H9 (cell line): ENCODE results near the gene ILF2. TPM values are rescaled to one million over a fixed set of nuclear protein-coding genes. Genes with fewer than 3 reads are reported as not detected.
A peak's percentile ranks its signal among the peaks of the same experiment; 100 is the strongest.

Experiments used
- DNase-seq: peaks from one replicate; pipeline ENCODE4 v3.0.0-alpha.2; 2017
- H2AFZ ChIP-seq: one replicate; pipeline ENCODE4 v1.6.1; 2013; ENCODE audit warnings: mild to moderate bottlenecking, low read length, control low read depth, moderate library complexity
- H2AK5ac ChIP-seq: 2 replicates; pipeline ENCODE4 v1.6.1; 2013; ENCODE audit warnings: low read length, control low read depth, mixed read lengths; ENCODE audit not compliant: insufficient read length
- H2BK120ac ChIP-seq: one replicate; pipeline ENCODE4 v1.6.1; 2013; ENCODE audit warnings: low read depth, mild to moderate bottlenecking, low read length, control low read depth, inconsistent platforms; ENCODE audit not compliant: poor library complexity, severe bottlenecking
- H2BK12ac ChIP-seq: 2 replicates; pipeline ENCODE4 v1.6.1; 2013; ENCODE audit warnings: low read length, control low read depth, mixed read lengths, low read depth; ENCODE audit not compliant: insufficient read length
- H2BK15ac ChIP-seq: 2 replicates; pipeline ENCODE4 v1.6.1; 2013; ENCODE audit warnings: low read depth, low read length, control low read depth
- H2BK20ac ChIP-seq: one replicate; pipeline ENCODE4 v1.6.1; 2013; ENCODE audit warnings: low read depth, mild to moderate bottlenecking, low read length, control low read depth, inconsistent platforms; ENCODE audit not compliant: poor library complexity, severe bottlenecking
- H2BK5ac ChIP-seq: 2 replicates; pipeline ENCODE4 v1.6.1; 2013; ENCODE audit warnings: low read length, control low read depth, mixed read lengths; ENCODE audit not compliant: insufficient read length
- H3K14ac ChIP-seq: 2 replicates; pipeline ENCODE4 v1.6.1; 2013; ENCODE audit warnings: low read length, control low read depth; ENCODE audit not compliant: insufficient read depth
- H3K18ac ChIP-seq: 2 replicates; pipeline ENCODE4 v1.6.1; 2013; ENCODE audit warnings: low read depth, mild to moderate bottlenecking, mixed read lengths, low read length, control low read depth; ENCODE audit not compliant: insufficient read length
- H3K23ac ChIP-seq: 2 replicates; pipeline ENCODE4 v1.6.1; 2013; ENCODE audit warnings: low read length, control low read depth, mixed read lengths, low read depth; ENCODE audit not compliant: insufficient read length
- H3K23me2 ChIP-seq: 2 replicates; pipeline ENCODE4 v1.6.1; 2013; ENCODE audit warnings: low read depth, mild to moderate bottlenecking, mixed read lengths, low read length, control low read depth; ENCODE audit not compliant: insufficient read length, poor library complexity, severe bottlenecking
- H3K27ac ChIP-seq: 2 replicates; pipeline ENCODE4 v1.5.1; 2013; ENCODE audit warnings: low read length, control low read depth, mixed read lengths, low read depth; ENCODE audit not compliant: insufficient read length
- H3K27me3 ChIP-seq: 2 replicates; pipeline ENCODE4 v1.6.1; 2013; ENCODE audit warnings: low read length, control low read depth, inconsistent platforms; ENCODE audit not compliant: insufficient read depth
- H3K4ac ChIP-seq: 2 replicates; pipeline ENCODE4 v1.6.1; 2013; ENCODE audit warnings: low read depth, mild to moderate bottlenecking, control low read depth, inconsistent platforms, low read length, moderate library complexity
- H3K4me1 ChIP-seq: 2 replicates; pipeline ENCODE4 v1.6.1; 2013; ENCODE audit warnings: low read length, control low read depth, inconsistent platforms; ENCODE audit not compliant: insufficient read depth
- H3K4me2 ChIP-seq: 2 replicates; pipeline ENCODE4 v1.6.1; 2013; ENCODE audit warnings: low read length, control low read depth, mixed read lengths; ENCODE audit not compliant: insufficient read length, insufficient read depth
- H3K56ac ChIP-seq: 2 replicates; pipeline ENCODE4 v1.6.1; 2013; ENCODE audit warnings: low read depth, mild to moderate bottlenecking, mixed read lengths, low read length, control low read depth; ENCODE audit not compliant: insufficient read length
- H3K79me1 ChIP-seq: 2 replicates; pipeline ENCODE4 v1.6.1; 2013; ENCODE audit warnings: low read depth, mild to moderate bottlenecking, moderate library complexity, low read length, control low read depth, inconsistent platforms; ENCODE audit not compliant: insufficient read depth, poor library complexity, severe bottlenecking
- H3K79me2 ChIP-seq: 2 replicates; pipeline ENCODE4 v1.6.1; 2013; ENCODE audit warnings: low read length, control low read depth, inconsistent platforms; ENCODE audit not compliant: insufficient read depth
- H3K9ac ChIP-seq: 2 replicates; pipeline ENCODE4 v1.6.1; 2013; ENCODE audit warnings: low read length, control low read depth, mixed read lengths; ENCODE audit not compliant: insufficient read length; ENCODE audit errors: extremely low read depth
- H3K9me3 ChIP-seq: one replicate; pipeline ENCODE4 v1.6.1; 2013; ENCODE audit warnings: low read depth, low read length, inconsistent platforms; ENCODE audit not compliant: control insufficient read depth
- H3T11ph ChIP-seq: one replicate; pipeline ENCODE4 v1.6.1; 2013; ENCODE audit warnings: mild to moderate bottlenecking, low read length, control low read depth, inconsistent platforms
- H4K20me1 ChIP-seq: one replicate; pipeline ENCODE4 v1.6.1; 2013; ENCODE audit not compliant: control insufficient read depth, insufficient read length, insufficient read depth
- H4K5ac ChIP-seq: 2 replicates; pipeline ENCODE4 v1.6.1; 2013; ENCODE audit warnings: low read depth, mild to moderate bottlenecking, mixed read lengths, low read length, control low read depth; ENCODE audit not compliant: insufficient read length
- H4K8ac ChIP-seq: replicated peaks from 2 replicates; pipeline ENCODE4 v1.6.1; 2013; ENCODE audit warnings: low read length, control low read depth, mixed read lengths, low read depth; ENCODE audit not compliant: insufficient read length
- H4K91ac ChIP-seq: 2 replicates; pipeline ENCODE4 v1.6.1; 2013; ENCODE audit warnings: low read depth, mild to moderate bottlenecking, moderate library complexity, mixed read lengths, low read length, control low read depth; ENCODE audit not compliant: insufficient read length
- H3K27ac Mint-ChIP-seq, 3 experiments: 2 replicates in 2 of 3; 3 replicates in 1 of 3; pipeline ENCODE4 v1.8.0; 2020 to 2021; ENCODE audit warnings: mixed read lengths in 3 of 3, mild to moderate bottlenecking in 1 of 3, moderate library complexity in 1 of 3
- H3K27me3 Mint-ChIP-seq: 2 replicates; pipeline ENCODE4 v1.8.0; 2021; ENCODE audit warnings: low read depth, mild to moderate bottlenecking, moderate library complexity, mixed read lengths
- H3K36me3 Mint-ChIP-seq, 3 experiments: 2 replicates in 2 of 3; 3 replicates in 1 of 3; pipeline ENCODE4 v1.8.0; 2020 to 2021; ENCODE audit warnings: low read depth in 3 of 3, mixed read lengths in 3 of 3; ENCODE audit not compliant: insufficient read depth in 1 of 3
- H3K4me1 Mint-ChIP-seq, 2 experiments: 2 replicates each; pipeline ENCODE4 v1.8.0; 2020; ENCODE audit warnings: mixed read lengths in 2 of 2
- H3K4me3 Mint-ChIP-seq, 2 experiments: 2 replicates in 1 of 2; 3 replicates in 1 of 2; pipeline ENCODE4 v1.8.0; 2020 to 2021; ENCODE audit warnings: mild to moderate bottlenecking in 2 of 2, mixed read lengths in 2 of 2, moderate library complexity in 1 of 2
- H3K9me3 Mint-ChIP-seq, 2 experiments: 2 replicates in 1 of 2; 3 replicates in 1 of 2; pipeline ENCODE4 v1.8.0; 2020; ENCODE audit warnings: mild to moderate bottlenecking in 2 of 2, mixed read lengths in 2 of 2, moderate library complexity in 1 of 2
- WGBS: extraction: QIAGEN DNeasy Blood & Tissue Kit; methylation state at CpG from one replicate; pipeline ENCODE4 v1.1.7; 2013; ENCODE audit warnings: missing lambda C conversion rate, low lambda C conversion rate, mixed read lengths; ENCODE audit not compliant: insufficient read length; ENCODE audit errors: extremely low coverage; 5-methylcytosine and 5-hydroxymethylcytosine counted together
- total RNA-seq: library from RNA; stranded (reverse); gene quantifications from 2 replicates; pipeline ENCODE4 v1.2.1, GENCODE V29; 2021
- TF ChIP-seq, protein P1 (sequence below): fragments of 200-600 bp; sonication (generic); conservative IDR thresholded peaks from 3 replicates; pipeline ENCODE4 v1.8.0; 2021; ENCODE audit warnings: antibody characterized with exemption, mild to moderate bottlenecking

ILF2 gene
- total RNA-seq, 1 experiment from 2014 or later: 357 TPM

DNA sequence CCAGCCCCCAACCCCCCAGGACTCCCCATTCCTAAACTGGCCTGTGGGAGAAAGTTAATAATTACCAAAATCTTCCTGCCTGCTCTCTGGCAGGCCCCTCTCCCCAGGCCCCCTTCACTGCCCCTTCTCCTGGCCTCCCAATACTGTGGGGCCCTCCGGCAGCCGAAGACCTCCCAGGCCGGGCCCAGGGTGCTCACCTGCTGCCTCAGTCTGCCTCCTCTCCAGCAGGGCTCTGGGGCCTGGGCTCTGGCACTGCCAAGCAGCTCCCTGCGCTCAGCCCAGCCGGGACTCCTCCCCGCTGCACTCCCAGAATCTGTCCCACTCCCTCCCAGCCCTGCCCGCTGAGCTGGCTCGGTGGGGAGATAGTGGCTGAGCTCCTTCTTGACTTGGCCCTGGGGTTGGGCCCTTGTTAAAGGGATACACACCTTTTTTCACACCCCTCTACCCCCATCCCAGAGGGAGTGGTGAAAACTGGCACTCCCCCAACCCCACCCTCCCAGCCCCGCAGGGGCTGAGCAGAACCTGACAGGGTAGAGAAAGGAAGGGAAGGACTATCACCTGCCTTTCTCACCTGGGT, 58.0 kb downstream of the ILF2 start, which contains the start of gene S100A16:
S100A16 (minus strand) TSS at position 383 of the 577 bp plus-strand sequence. CDS start 4,986 bp downstream, outside the sequence.
- DNase-seq: peak; percentile 62
- TF ChIP-seq, protein P1, sequence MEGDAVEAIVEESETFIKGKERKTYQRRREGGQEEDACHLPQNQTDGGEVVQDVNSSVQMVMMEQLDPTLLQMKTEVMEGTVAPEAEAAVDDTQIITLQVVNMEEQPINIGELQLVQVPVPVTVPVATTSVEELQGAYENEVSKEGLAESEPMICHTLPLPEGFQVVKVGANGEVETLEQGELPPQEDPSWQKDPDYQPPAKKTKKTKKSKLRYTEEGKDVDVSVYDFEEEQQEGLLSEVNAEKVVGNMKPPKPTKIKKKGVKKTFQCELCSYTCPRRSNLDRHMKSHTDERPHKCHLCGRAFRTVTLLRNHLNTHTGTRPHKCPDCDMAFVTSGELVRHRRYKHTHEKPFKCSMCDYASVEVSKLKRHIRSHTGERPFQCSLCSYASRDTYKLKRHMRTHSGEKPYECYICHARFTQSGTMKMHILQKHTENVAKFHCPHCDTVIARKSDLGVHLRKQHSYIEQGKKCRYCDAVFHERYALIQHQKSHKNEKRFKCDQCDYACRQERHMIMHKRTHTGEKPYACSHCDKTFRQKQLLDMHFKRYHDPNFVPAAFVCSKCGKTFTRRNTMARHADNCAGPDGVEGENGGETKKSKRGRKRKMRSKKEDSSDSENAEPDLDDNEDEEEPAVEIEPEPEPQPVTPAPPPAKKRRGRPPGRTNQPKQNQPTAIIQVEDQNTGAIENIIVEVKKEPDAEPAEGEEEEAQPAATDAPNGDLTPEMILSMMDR: no peak
- peaks cover 9% of the 10 kb centered on the region; the same call in 1 of the 2 replicates for H3K4me1 ChIP-seq
- no peak within 1 kb of the TSS for H2BK20ac ChIP-seq
- H3K4me1 Mint-ChIP-seq: peaks cover 40 to 68% of the 10 kb centered on the region in 2 experiments
- no peak within 1 kb of the TSS for H3K27ac ChIP-seq
- no peak within 1 kb of the TSS for H2BK120ac ChIP-seq
- H3K4me2 ChIP-seq: peak within 1 kb of the TSS; percentile 2
- H3K9me3 Mint-ChIP-seq: no peaks in the 10 kb centered on the region
- H3K14ac ChIP-seq: no peak within 1 kb of the TSS; the same call in 1 of the 2 replicates
- WGBS: no CpG with 5 or more reads among the region's 9 CpGs
- H3K9ac ChIP-seq: no peak within 1 kb of the TSS
- H3K4ac ChIP-seq: no peak within 1 kb of the TSS
- H4K5ac ChIP-seq: no peak within 1 kb of the TSS
- H3T11ph ChIP-seq: no peak within 1 kb of the TSS
- no peak within 1 kb of the TSS for H4K8ac ChIP-seq
- H3K27me3 ChIP-seq: no peaks in the 10 kb centered on the region
- no peak within 1 kb of the TSS for H4K91ac ChIP-seq
- H3K4me3 Mint-ChIP-seq: peak within 1 kb of the TSS; percentile 15 to 78; a peak in 4 of 5 replicates
- no peak within 1 kb of the TSS for H3K23ac ChIP-seq
- H2BK5ac ChIP-seq: no peak within 1 kb of the TSS
- no peak within 1 kb of the TSS for H2BK15ac ChIP-seq
- H3K79me1 ChIP-seq: no peaks in the 10 kb centered on the region
- no peaks in the 10 kb centered on the region for H4K20me1 ChIP-seq
- H3K56ac ChIP-seq: no peak within 1 kb of the TSS
- H2BK12ac ChIP-seq: no peak within 1 kb of the TSS
- H3K9me3 ChIP-seq: no peaks in the 10 kb centered on the region
- H2AFZ ChIP-seq: no peak within 1 kb of the TSS
- H3K18ac ChIP-seq: no peak within 1 kb of the TSS
- peaks cover 2% of the 10 kb centered on the region; the same call in 1 of the 2 replicates for H3K27me3 Mint-ChIP-seq
- no peaks in the 10 kb centered on the region for H3K36me3 Mint-ChIP-seq
- H3K79me2 ChIP-seq: no peaks in the 10 kb centered on the region
- no peak within 1 kb of the TSS for H2AK5ac ChIP-seq
- peak within 1 kb of the TSS in 1 of 3 experiments; percentile 93; a peak in 2 of 7 replicates for H3K27ac Mint-ChIP-seq
- H3K23me2 ChIP-seq: peaks cover 3% of the 10 kb centered on the region
